AG04450 (cell line): ENCODE results near the gene KMT5C. TPM values are rescaled to one million over a fixed set of nuclear protein-coding genes. Genes with fewer than 3 reads are reported as not detected.
A peak's percentile ranks its signal among the peaks of the same experiment; 100 is the strongest.

ENCODE experiments used
- CTCF ChIA-PET: fragments of 300-600, 350-600 bp; formaldehyde crosslinking; extraction: SDS; loops from one replicate; lab custom pipeline; 2022; ENCODE audit warnings: antibody characterized with exemption, inconsistent platforms; lab: Charles Lee
- POLR2A ChIA-PET: fragments of 350-600 bp; formaldehyde crosslinking; extraction: SDS; loops from one replicate; lab custom pipeline; 2021; ENCODE audit warnings: antibody characterized with exemption, inconsistent platforms; lab: Yijun Ruan, JAX
- DNase-seq: peaks from one replicate; pipeline ENCODE4 v3.0.0-alpha.2; 2011; ENCODE audit warnings: low read depth, low spot score
- H3K27ac ChIP-seq: one replicate; pipeline ENCODE4 v1.5.1; 2012; ENCODE audit warnings: low read depth, low read length, control low read depth
- H3K27me3 ChIP-seq: one replicate; pipeline ENCODE4 v1.6.0; 2012; ENCODE audit warnings: low read length; ENCODE audit not compliant: control insufficient read depth, insufficient read depth
- H3K4me3 ChIP-seq: 2 replicates; pipeline ENCODE4 v1.5.1; 2011; ENCODE audit warnings: mild to moderate bottlenecking, low read depth, low read length, control low read depth
- H3K9me3 ChIP-seq: 2 replicates; pipeline ENCODE4 v1.5.1; 2012; ENCODE audit warnings: low read length; ENCODE audit not compliant: control insufficient read depth, insufficient read depth
- CTCF ChIP-seq: IDR thresholded peaks from 2 replicates; pipeline ENCODE4 v1.5.1; 2011; ENCODE audit warnings: low read depth, low read length, control low read depth, inconsistent platforms
- polyA plus RNA-seq: library from polyadenylated mRNA; depleted of rRNA; stranded (reverse); fragments of >200 nt; gene quantifications from 2 replicates; pipeline ENCODE4 v1.2.3, GENCODE V29; 2011; rRNA removed

Gene KMT5C
- polyA plus RNA-seq, 1 experiment: 2.6 TPM

DNA sequence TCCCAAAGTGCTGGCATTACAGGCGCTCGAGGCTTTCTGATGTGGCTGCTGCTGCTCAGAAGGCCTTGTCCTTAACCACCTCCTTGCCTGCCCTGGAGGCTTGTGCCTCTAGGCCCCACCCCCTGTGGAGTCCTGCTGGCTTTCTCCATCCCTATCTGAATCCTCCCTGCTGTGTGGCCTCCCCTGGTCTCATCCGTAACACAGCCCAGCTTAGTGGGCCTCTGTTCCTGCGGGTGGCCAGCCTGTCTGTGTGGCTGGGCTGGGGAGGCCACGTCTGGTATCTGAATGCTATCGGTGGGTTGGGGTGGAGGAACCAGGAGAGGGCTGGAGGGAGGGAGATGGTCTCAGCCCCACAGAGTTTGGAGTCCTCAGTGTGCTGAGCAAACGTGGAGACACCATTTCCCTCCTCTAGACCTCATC lies 50.8 kb downstream of the KMT5C start:
- ChIA-PET POLR2A (interaction anchor here (1.2 to 10.3 kb wide), 4 partner anchors 9 to 20 kb away, joined by 3 to 93 read pairs (median 4); partner anchors contain the start of genes IL11 and UBE2S), CTCF (interaction anchor here (1.5 kb wide), 1 partner anchor 100 kb away, joined by 3 read pairs; no protein-coding TSS in a partner anchor)
- Histone ChIP-seq H3K9me3 (peaks cover 4% of the 10 kb centered on the region; the same call in 1 of the 2 replicates), H3K4me3 (no peak overlapping the region), H3K27me3 (no peaks in the 10 kb centered on the region), H3K27ac (no peak overlapping the region)
- DNase-seq: no peak
- TF ChIP-seq CTCF: no peak

- Histone ChIP-seq H3K4me3 (no peak overlapping the region), H3K9me3 (peaks cover 4% of the 10 kb centered on the region; the same call in 1 of the 2 replicates), H3K27me3 (no peaks in the 10 kb centered on the region), H3K27ac (peak overlapping the region; percentile 52)
- TF ChIP-seq CTCF: no peak
- no peak for DNase-seq
- ChIA-PET POLR2A (interaction anchor here (0.8 to 10.3 kb wide), 4 partner anchors 9 to 30 kb away, joined by 3 to 93 read pairs (median 4); partner anchors contain the start of genes IL11 and UBE2S), CTCF (no interaction called here)
These were observed 51.6 kb downstream of the KMT5C start for GRCh38 chr19:55391191-55391670.

- no peak overlapping the region for H3K4me3 ChIP-seq
- no peaks in the 10 kb centered on the region for H3K9me3 ChIP-seq
- H3K27ac ChIP-seq: peak overlapping the region; percentile 39
- peak; percentile 42 for DNase-seq
- ChIA-PET CTCF (interaction anchor here (0.6 kb wide), 1 partner anchor 252 kb away, joined by 3 read pairs; no protein-coding TSS in a partner anchor), POLR2A (interaction anchor here (0.7 to 10.3 kb wide), 5 partner anchors 8 to 61 kb away, joined by 3 to 93 read pairs (median 5); partner anchors contain the start of gene UBE2S)
- H3K27me3 ChIP-seq: no peaks in the 10 kb centered on the region
- TF ChIP-seq CTCF: no peak
These were observed 52.3 kb downstream of the KMT5C start for GRCh38 chr19:55391702-55392615.

GRCh38 chr19:55392820-55393761 lies 53.4 kb downstream of the KMT5C start:
- DNase-seq: no peak
- Histone ChIP-seq H3K4me3 (no peak overlapping the region), H3K9me3 (no peaks in the 10 kb centered on the region), H3K27me3 (no peaks in the 10 kb centered on the region), H3K27ac (no peak overlapping the region)
- TF ChIP-seq CTCF: no peak
- ChIA-PET CTCF (interaction anchor here (0.6 kb wide), 1 partner anchor 254 kb away, joined by 3 read pairs; no protein-coding TSS in a partner anchor), POLR2A (interaction anchor here (0.6 to 10.3 kb wide), 5 partner anchors 12 to 227 kb away, joined by 3 to 93 read pairs (median 7); partner anchors contain the start of gene UBE2S)

Other genes with a start within 250 kb of the KMT5C start
- gene PPP1R12C, start 222.2 kb upstream of the KMT5C start, polyA plus RNA-seq: 24.2 and 30.0 TPM in 2 replicates
- gene TNNT1, start 190.7 kb upstream of the KMT5C start, polyA plus RNA-seq: 2.8 and 3.3 TPM in 2 replicates
- 0.20 and 0.21 TPM in 2 replicates for gene TNNI3, start 182.1 kb upstream of the KMT5C start, polyA plus RNA-seq
- 0.21 TPM in 1 of 2 replicates, not detected in the other for gene DNAAF3, start 173.3 kb upstream of the KMT5C start, polyA plus RNA-seq
- 0.06 and 0.15 TPM in 2 replicates for gene SYT5, start 159.6 kb upstream of the KMT5C start, polyA plus RNA-seq
- 1.3 and 1.9 TPM in 2 replicates for gene PTPRH, start 130.4 kb upstream of the KMT5C start, polyA plus RNA-seq
- 0.87 and 1.2 TPM in 2 replicates for gene TMEM86B, start 111.1 kb upstream of the KMT5C start, polyA plus RNA-seq
- gene PPP6R1, start 80.9 kb upstream of the KMT5C start, polyA plus RNA-seq: 24.5 and 30.1 TPM in 2 replicates
- 18.5 and 27.4 TPM in 2 replicates for gene HSPBP1, start 59.8 kb upstream of the KMT5C start, polyA plus RNA-seq
- gene BRSK1, start 55.9 kb upstream of the KMT5C start, polyA plus RNA-seq: 9.5 and 11.2 TPM in 2 replicates
- not detected in 2 replicates for gene TMEM150B, start 14.5 kb upstream of the KMT5C start, polyA plus RNA-seq
- 0.16 and 0.19 TPM in 2 replicates for gene COX6B2, start 14.8 kb downstream of the KMT5C start, polyA plus RNA-seq
- not detected in 2 replicates for gene GARIN5B, start 23.4 kb downstream of the KMT5C start, polyA plus RNA-seq
- 14.8 and 19.9 TPM in 2 replicates for gene IL11, start 30.6 kb downstream of the KMT5C start, polyA plus RNA-seq
- 0.32 and 0.50 TPM in 2 replicates for gene TMEM190, start 37.0 kb downstream of the KMT5C start, polyA plus RNA-seq
- not detected in 2 replicates for gene TMEM238, start 44.4 kb downstream of the KMT5C start, polyA plus RNA-seq
- 325 and 535 TPM in 2 replicates for gene RPL28, start 46.1 kb downstream of the KMT5C start, polyA plus RNA-seq
- 28.9 and 39.0 TPM in 2 replicates for gene UBE2S, start 67.9 kb downstream of the KMT5C start, polyA plus RNA-seq
- gene SHISA7, start 103.4 kb downstream of the KMT5C start, polyA plus RNA-seq: 0.01 TPM in 1 of 2 replicates, not detected in the other
- 45.1 and 72.2 TPM in 2 replicates for gene ISOC2, start 121.8 kb downstream of the KMT5C start, polyA plus RNA-seq
- not detected in 2 replicates for gene C19orf85, start 124.9 kb downstream of the KMT5C start, polyA plus RNA-seq
- gene ZNF628, start 136.7 kb downstream of the KMT5C start, polyA plus RNA-seq: 0.12 and 0.31 TPM in 2 replicates
- 19.4 and 30.6 TPM in 2 replicates for gene NAT14, start 145.3 kb downstream of the KMT5C start, polyA plus RNA-seq
- gene SSC5D, start 148.6 kb downstream of the KMT5C start, polyA plus RNA-seq: 2.1 and 3.1 TPM in 2 replicates
- 0.10 and 0.15 TPM in 2 replicates for gene SBK2, start 197.3 kb downstream of the KMT5C start, polyA plus RNA-seq
- gene SBK3, start 205.7 kb downstream of the KMT5C start, polyA plus RNA-seq: not detected in 2 replicates
- 4.2 and 5.1 TPM in 2 replicates for gene ZNF579, start 241.0 kb downstream of the KMT5C start, polyA plus RNA-seq